BE2C (cell line): ENCODE data around the gene NHLH1.

ENCODE experiments used
- DNase-seq: peaks from one replicate; pipeline ENCODE4 v3.0.0-alpha.2; 2020
- H3K27me3 ChIP-seq: fragments of 250-450 bp; sonication (Bioruptor Pico); 2 replicates; pipeline ENCODE4 v1.5.1; 2020; ENCODE audit warnings: mild to moderate bottlenecking
- H3K36me3 ChIP-seq: fragments of 250-450 bp; sonication (Bioruptor Pico); 2 replicates; pipeline ENCODE4 v1.5.1; 2020; ENCODE audit warnings: mild to moderate bottlenecking
- H3K4me1 ChIP-seq: fragments of 250-450 bp; sonication (Bioruptor Pico); 2 replicates; pipeline ENCODE4 v1.5.1; 2020
- H3K4me3 ChIP-seq: 2 replicates; pipeline ENCODE4 v1.5.1; 2011; ENCODE audit warnings: low read depth, low read length
- H3K9me3 ChIP-seq: fragments of 250-450 bp; sonication (Bioruptor Pico); 2 replicates; pipeline ENCODE4 v1.5.1; 2020
- TF ChIP-seq, protein P1 (sequence below): IDR thresholded peaks from 2 replicates; pipeline ENCODE4 v1.5.1; 2012; ENCODE audit warnings: mild to moderate bottlenecking, low read depth, low read length

NHLH1 gene

DNA sequence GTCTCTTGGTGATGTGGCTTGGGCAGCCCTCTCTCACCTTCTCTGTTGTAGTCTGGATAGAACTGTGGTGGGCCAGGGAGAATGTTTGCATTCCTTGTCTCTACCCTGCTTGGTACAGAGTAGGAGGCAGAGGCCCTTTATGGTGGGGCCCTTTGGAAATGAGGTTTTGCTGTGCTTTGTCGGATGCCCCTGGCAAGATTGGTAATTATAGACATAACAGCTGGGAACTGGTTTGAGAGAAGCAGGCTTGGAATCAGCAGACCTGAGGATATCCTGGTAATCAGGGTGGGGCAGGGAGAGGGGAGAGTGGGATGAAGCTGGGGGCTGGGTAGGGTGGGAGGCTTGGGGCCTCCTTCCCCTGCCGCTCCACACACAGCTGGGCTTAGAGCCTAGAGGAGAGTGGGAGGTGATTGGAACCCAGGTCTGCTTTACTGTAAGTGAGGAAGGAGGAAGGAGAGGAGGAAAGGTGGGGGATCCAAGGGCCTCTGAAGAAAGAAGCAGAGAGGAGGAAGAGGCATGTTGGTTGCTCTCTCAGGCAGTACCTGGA, 38.5 kb downstream of the NHLH1 start:
- TF ChIP-seq, protein P1, sequence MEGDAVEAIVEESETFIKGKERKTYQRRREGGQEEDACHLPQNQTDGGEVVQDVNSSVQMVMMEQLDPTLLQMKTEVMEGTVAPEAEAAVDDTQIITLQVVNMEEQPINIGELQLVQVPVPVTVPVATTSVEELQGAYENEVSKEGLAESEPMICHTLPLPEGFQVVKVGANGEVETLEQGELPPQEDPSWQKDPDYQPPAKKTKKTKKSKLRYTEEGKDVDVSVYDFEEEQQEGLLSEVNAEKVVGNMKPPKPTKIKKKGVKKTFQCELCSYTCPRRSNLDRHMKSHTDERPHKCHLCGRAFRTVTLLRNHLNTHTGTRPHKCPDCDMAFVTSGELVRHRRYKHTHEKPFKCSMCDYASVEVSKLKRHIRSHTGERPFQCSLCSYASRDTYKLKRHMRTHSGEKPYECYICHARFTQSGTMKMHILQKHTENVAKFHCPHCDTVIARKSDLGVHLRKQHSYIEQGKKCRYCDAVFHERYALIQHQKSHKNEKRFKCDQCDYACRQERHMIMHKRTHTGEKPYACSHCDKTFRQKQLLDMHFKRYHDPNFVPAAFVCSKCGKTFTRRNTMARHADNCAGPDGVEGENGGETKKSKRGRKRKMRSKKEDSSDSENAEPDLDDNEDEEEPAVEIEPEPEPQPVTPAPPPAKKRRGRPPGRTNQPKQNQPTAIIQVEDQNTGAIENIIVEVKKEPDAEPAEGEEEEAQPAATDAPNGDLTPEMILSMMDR, result no peak
- H3K27me3 ChIP-seq, result no peaks in the 10 kb centered on the region
- H3K9me3 ChIP-seq, result no peaks in the 10 kb centered on the region
- no peak for DNase-seq
- no peaks in the 10 kb centered on the region; the same call in 1 of the 2 replicates for H3K4me1 ChIP-seq
- H3K36me3 ChIP-seq, result no peaks in the 10 kb centered on the region
- no peak overlapping the region for H3K4me3 ChIP-seq

DNA sequence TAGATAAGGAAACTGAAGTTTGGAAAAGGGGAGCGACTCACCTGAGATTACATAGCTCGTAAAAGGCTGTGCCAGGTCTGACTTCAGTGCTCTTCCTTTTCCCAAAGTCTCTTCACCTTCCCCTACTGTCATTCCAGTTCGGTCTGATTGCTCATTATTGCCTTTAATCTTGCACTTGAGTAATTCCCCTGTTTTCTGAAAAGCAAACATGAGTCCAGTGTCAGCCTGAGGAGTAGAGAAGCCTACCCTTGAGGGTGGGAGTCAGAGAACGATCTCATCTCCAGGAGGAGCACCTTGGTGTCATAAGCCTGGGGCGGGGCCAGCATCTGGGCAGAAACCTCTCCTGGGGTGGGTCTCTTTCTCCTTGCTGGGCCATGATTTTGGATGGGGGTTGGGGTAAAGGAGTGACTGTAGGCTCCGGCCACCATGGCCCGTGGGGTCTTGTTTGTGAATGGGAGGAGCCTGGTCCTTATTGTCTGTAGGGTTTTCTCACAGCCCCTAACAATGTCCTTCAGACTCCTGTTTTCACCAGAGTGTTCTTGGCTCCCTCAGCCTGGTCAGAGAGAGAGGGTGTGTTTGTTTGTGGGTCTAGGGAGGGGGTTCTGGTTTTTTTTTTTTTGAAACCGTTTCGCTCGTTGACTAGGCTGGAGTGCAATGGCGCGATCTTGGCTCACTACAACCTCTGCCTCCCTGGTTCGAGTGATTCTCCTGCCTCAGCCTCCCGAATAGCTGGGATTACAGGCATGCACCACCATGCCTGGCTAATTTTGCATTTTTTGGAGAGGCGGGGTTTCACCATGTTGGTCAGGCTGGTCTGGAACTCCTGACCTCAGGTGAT, 39.5 kb downstream of the NHLH1 start:
- no peaks in the 10 kb centered on the region for H3K27me3 ChIP-seq
- H3K36me3 ChIP-seq, result no peaks in the 10 kb centered on the region
- no peak for DNase-seq
- no peak overlapping the region for H3K4me3 ChIP-seq
- no peaks in the 10 kb centered on the region; the same call in 1 of the 2 replicates for H3K4me1 ChIP-seq
- H3K9me3 ChIP-seq, result no peaks in the 10 kb centered on the region
- TF ChIP-seq, protein P1, result no peak

DNA sequence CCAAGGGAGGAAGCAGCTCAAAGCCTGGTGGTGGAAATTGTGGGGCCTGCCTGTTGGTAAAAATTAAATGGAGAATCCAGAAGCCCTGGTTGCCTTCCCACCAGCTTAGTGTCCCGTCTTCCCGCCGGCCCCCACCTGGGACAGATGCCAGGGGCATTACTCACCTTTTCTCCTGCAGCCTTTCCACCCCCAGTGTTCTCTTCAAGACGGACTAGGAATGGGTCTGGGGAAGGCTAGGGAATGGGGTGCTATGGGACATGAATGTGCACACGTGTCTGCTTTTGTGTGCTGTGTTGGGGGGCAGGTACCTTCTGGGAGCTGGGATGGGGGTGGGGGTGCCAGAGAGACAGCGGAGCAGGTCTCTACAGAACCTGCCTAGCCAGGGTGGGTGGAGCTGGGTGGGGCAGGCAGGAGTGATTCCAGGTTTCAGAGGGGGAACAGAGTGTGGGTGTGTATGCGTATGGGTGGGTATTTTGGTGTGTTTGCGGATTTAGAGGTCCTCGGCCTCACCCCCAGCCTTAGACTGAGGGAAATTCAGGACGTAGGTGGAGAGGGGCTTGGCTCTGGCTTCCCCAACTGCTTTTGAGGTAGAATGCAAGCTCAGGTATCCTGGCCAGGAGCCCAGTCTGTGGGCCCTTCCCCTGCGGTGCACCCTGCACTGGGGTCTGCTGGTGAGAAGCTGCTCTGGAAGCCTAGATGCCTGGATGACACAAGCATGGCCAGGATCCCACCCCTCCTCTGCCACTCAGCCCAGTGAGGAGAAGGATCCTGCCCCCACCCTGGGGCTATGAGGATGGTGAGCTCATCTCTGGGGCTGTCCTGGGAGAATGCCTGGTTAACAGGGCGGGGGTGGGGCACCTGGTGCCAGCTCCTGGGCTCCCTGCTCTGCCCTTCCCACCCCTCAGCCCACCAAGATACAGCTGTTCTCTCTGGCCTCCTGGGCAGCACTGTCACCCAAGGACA, 41.2 kb downstream of the NHLH1 start:
- H3K9me3 ChIP-seq, result no peaks in the 10 kb centered on the region
- TF ChIP-seq, protein P1, result no peak
- no peaks in the 10 kb centered on the region for H3K27me3 ChIP-seq
- no peak overlapping the region for H3K4me3 ChIP-seq
- peak; percentile 52 for DNase-seq
- no peaks in the 10 kb centered on the region for H3K36me3 ChIP-seq
- H3K4me1 ChIP-seq, result no peaks in the 10 kb centered on the region

DNA sequence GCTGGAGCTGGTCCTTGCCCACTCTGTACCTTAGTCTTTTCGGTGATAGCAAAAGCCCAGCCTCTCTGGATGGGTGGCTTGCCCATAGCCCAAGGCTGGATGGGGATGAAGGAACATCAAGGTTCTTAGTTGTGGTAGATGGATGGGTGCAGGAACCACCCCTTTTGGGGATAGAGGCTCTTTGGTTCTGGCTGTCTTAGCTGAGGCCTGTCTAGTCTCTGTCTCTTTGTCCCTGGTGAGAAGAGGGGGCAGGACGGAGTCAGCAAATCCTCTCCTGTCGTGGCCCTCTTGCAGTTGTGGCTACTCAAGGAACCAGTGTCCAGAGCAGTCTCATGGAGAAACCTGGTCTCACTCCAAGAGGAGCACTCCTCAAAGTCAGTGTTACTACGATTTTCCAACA, 42.0 kb downstream of the NHLH1 start:
- TF ChIP-seq, protein P1, result no peak
- Histone ChIP-seq H3K4me1 (no peaks in the 10 kb centered on the region), H3K4me3 (no peak overlapping the region), H3K36me3 (no peaks in the 10 kb centered on the region), H3K27me3 (no peaks in the 10 kb centered on the region), H3K9me3 (no peaks in the 10 kb centered on the region)
- no peak for DNase-seq

DNA sequence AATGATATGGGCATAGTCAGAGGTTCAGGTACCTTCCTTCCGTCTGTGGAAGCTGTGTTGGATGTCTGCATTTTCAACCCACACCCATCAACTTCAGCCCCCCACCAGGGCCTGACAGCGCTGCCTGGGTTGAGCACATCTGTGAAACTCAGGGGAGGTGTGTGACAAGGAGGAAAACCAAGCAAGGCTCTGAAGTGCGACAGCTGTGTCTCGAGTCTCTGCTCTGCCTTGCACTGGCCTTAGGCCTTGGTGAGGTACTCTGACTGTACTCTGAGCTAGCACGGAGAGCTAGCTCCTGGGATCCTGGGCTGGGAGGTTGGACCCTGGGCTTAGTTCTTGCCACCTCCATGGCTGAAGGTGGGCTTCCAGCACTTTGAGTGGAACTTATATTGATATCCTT, 42.6 kb downstream of the NHLH1 start:
- DNase-seq, result no peak

More for the DNA sequence above, 42.6 kb downstream of the NHLH1 start:
- Histone ChIP-seq H3K36me3 (no peaks in the 10 kb centered on the region), H3K4me1 (no peaks in the 10 kb centered on the region), H3K9me3 (no peaks in the 10 kb centered on the region), H3K27me3 (no peaks in the 10 kb centered on the region), H3K4me3 (no peak overlapping the region)
- TF ChIP-seq, protein P1, result no peak
